ENCODE results near the gene MSLN.

GRCh38 chr16:808085-808386 is 47.5 kb downstream of the MSLN start:
- TF ChIP-seq, protein P1, sequence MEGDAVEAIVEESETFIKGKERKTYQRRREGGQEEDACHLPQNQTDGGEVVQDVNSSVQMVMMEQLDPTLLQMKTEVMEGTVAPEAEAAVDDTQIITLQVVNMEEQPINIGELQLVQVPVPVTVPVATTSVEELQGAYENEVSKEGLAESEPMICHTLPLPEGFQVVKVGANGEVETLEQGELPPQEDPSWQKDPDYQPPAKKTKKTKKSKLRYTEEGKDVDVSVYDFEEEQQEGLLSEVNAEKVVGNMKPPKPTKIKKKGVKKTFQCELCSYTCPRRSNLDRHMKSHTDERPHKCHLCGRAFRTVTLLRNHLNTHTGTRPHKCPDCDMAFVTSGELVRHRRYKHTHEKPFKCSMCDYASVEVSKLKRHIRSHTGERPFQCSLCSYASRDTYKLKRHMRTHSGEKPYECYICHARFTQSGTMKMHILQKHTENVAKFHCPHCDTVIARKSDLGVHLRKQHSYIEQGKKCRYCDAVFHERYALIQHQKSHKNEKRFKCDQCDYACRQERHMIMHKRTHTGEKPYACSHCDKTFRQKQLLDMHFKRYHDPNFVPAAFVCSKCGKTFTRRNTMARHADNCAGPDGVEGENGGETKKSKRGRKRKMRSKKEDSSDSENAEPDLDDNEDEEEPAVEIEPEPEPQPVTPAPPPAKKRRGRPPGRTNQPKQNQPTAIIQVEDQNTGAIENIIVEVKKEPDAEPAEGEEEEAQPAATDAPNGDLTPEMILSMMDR (IDR thresholded peaks at IDR 0.05; ENCODE audit: extremely low read depth in 1 of 2, insufficient read depth in 1 of 2, low read depth in 1 of 2, low read length in 2 of 2), result no peak
- TF ChIP-seq, protein P2, sequence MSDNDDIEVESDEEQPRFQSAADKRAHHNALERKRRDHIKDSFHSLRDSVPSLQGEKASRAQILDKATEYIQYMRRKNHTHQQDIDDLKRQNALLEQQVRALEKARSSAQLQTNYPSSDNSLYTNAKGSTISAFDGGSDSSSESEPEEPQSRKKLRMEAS (IDR thresholded peaks at IDR 0.05; ENCODE audit: insufficient read depth, insufficient read length), result no peak
- no peak for TF ChIP-seq POLR2A (IDR thresholded peaks at IDR 0.05; ENCODE audit: low read depth, low read length)
- no peak for TF ChIP-seq JUN (IDR thresholded peaks at IDR 0.05; ENCODE audit: borderline replicate concordance, insufficient read depth, insufficient read length, low read depth)

All from endothelial cell of umbilical vein (primary cell).